ENCODE data around the gene FAF1. TPM values are rescaled to one million over a fixed set of nuclear protein-coding genes. Genes with fewer than 3 reads are reported as not detected.

Gene FAF1
- total and polyA plus RNA-seq, 9 of the 15 experiments (the other 6 are each of a cell fraction or from before 2014, with no cell fraction given) = 48.7 to 225 (median 118) TPM

GRCh38 chr1:50523548-50523947 lies 436.5 kb downstream of the FAF1 start:
- intact Hi-C loops (cut with micrococcal nuclease) = no loop called here
- no peak for TF ChIP-seq CBFA2T2 (conservative IDR thresholded peaks at IDR 0.05)
- TF ChIP-seq ZNF146 (CRISPR knock-in tag; IDR thresholded peaks at IDR 0.05; ENCODE audit: unreplicated experiment) = peak; percentile 64
- Histone ChIP-seq H4K20me1 (replicated peaks; ENCODE audit: control insufficient read depth, insufficient read depth, low read length) (no peaks in the 10 kb centered on the region), H3K9me3 (replicated peaks; ENCODE audit: control insufficient read depth, insufficient read depth, low read depth, low read length) (no peaks in the 10 kb centered on the region), H3K27me3 (ENCODE audit: control insufficient read depth in 2 of 2, insufficient read depth in 2 of 2, low read length in 2 of 2) (no peaks in the 10 kb centered on the region), H3K27ac (ENCODE audit: extremely low read depth, low read depth, low read length) (no peak overlapping the region), H3K79me2 (ENCODE audit: control insufficient read depth, insufficient read depth, low read length) (no peaks in the 10 kb centered on the region), H3K9ac (ENCODE audit: insufficient read depth in 1 of 2, low read depth in 2 of 2, low read length in 2 of 2) (no peak overlapping the region), H3K9me1 (ENCODE audit: control insufficient read depth, insufficient read depth, low read length) (no peaks in the 10 kb centered on the region), H2AFZ (ENCODE audit: low read depth, low read length) (no peak overlapping the region), H3K4me2 (ENCODE audit: insufficient read depth, low read length) (no peak overlapping the region), H3K36me3 (ENCODE audit: control insufficient read depth, insufficient read depth, low read length) (peaks cover 22% of the 10 kb centered on the region; the same call in 2 of the 3 replicates), H3K4me3 (no peak overlapping the region), H3K4me1 (replicated peaks in 1 of 2; ENCODE audit: control insufficient read depth in 2 of 2, insufficient read depth in 2 of 2, low read length in 2 of 2) (no peaks in the 10 kb centered on the region)
- FAIRE-seq = no peak
- 98% methylated on average over 3 of the region's 3 CpGs for WGBS (ENCODE audit: insufficient coverage, low coverage, missing lambda C conversion rate)
- in situ Hi-C loops (cut with MboI) = no loop called here
- POLR2A ChIA-PET = no interaction called here
- ATAC-seq = no peak
- CTCF ChIA-PET (ENCODE audit: low intra/inter-chr PET ratio) = no interaction called here
- no peak for DNase-seq (ENCODE audit: extremely low read depth in 1 of 4, low spot score in 3 of 4)
- BruUV-seq (replicated peaks) = no TSS peak

DNA sequence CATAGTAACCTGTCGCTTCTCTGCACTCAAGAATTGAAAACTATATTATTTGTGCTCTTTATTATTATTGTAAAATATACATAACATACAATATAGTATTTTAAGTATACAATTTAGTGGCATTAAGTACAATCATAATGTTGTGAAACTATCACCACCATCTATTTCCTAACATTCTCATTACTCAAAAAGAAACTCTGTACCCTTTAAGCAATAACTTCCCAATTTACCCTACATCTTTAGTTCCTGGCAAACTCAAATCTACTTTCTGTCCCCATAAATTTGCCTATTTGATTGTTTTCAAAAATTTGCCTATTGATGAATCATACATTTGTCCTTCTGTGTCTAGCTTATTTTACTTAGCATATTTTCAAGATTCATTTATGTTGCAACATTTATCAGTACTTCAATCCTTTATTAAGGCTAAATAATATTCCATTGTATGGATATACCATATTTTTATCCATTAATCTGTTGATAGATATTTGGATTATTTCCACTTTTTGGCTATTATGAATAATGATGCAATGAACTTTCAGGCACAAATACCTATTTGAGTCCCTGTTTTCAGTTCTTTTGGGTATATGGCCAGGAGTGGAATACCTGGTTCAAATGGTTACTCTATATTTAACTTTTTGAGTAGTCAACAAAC lies 437.2 kb downstream of the FAF1 start:
- H4K20me1 ChIP-seq (replicated peaks; ENCODE audit: control insufficient read depth, insufficient read depth, low read length) = no peaks in the 10 kb centered on the region
- H3K27ac ChIP-seq (ENCODE audit: extremely low read depth, low read depth, low read length) = no peak overlapping the region
- ATAC-seq = no peak
- H3K79me2 ChIP-seq (ENCODE audit: control insufficient read depth, insufficient read depth, low read length) = no peaks in the 10 kb centered on the region
- H3K4me3 ChIP-seq = no peak overlapping the region
- DNase-seq (ENCODE audit: extremely low read depth in 1 of 4, low spot score in 3 of 4) = no peak
- WGBS (ENCODE audit: insufficient coverage, low coverage, missing lambda C conversion rate) = 92% methylated on average over 1 of the region's 1 CpG
- no peak overlapping the region for H3K4me2 ChIP-seq (ENCODE audit: insufficient read depth, low read length)
- no peaks in the 10 kb centered on the region for H3K4me1 ChIP-seq (replicated peaks in 1 of 2; ENCODE audit: control insufficient read depth in 2 of 2, insufficient read depth in 2 of 2, low read length in 2 of 2)
- intact Hi-C loops (cut with micrococcal nuclease) (no loop called here), in situ Hi-C loops (cut with MboI) (no loop called here)
- no peaks in the 10 kb centered on the region for H3K9me1 ChIP-seq (ENCODE audit: control insufficient read depth, insufficient read depth, low read length)
- H3K9me3 ChIP-seq (replicated peaks; ENCODE audit: control insufficient read depth, insufficient read depth, low read depth, low read length) = no peaks in the 10 kb centered on the region
- H3K9ac ChIP-seq (ENCODE audit: insufficient read depth in 1 of 2, low read depth in 2 of 2, low read length in 2 of 2) = no peak overlapping the region
- H3K27me3 ChIP-seq (ENCODE audit: control insufficient read depth in 2 of 2, insufficient read depth in 2 of 2, low read length in 2 of 2) = no peaks in the 10 kb centered on the region
- no TSS peak for BruUV-seq (replicated peaks)
- ChIA-PET CTCF (ENCODE audit: low intra/inter-chr PET ratio) (no interaction called here), POLR2A (no interaction called here)
- no peak overlapping the region for H2AFZ ChIP-seq (ENCODE audit: low read depth, low read length)
- peaks cover 20% of the 10 kb centered on the region; the same call in 2 of the 3 replicates for H3K36me3 ChIP-seq (ENCODE audit: control insufficient read depth, insufficient read depth, low read length)
- TF ChIP-seq ZNF507 (tag; conservative IDR thresholded peaks at IDR 0.05) (0 out of 2 replicates have a peak, but pooled peaks have one; percentile 8), CEBPG (CRISPR knock-in tag; IDR thresholded peaks at IDR 0.05) (no peak), CEBPG (tag; conservative IDR thresholded peaks at IDR 0.05 in 1 of 2, IDR thresholded peaks at IDR 0.05 in 1 of 2) (peak in 1 of 2 experiments; percentile 27; a peak in 2 of 4 replicates), ZNF79 (CRISPR knock-in tag; IDR thresholded peaks at IDR 0.05; ENCODE audit: low read depth) (no peak), FOXJ3 (CRISPR knock-in tag; IDR thresholded peaks at IDR 0.05) (no peak), CEBPB (tag; IDR thresholded peaks at IDR 0.05) (peak; percentile 49)
- peak; percentile 48 for FAIRE-seq

Measured in K562 (cell line).